Activated T-helper 1 cell treated with anti-CD3 and anti-CD28 coated beads, Interleukin-12 subunit alpha, Interleukin-12 subunit beta, Interleukin-2, Interleukin-4 antibody, amounts not matched to agents 30 ng/mL and 10 ng/mL and 1 ng/mL, durations not matched to agents 14 hours and 24 hours and 36 hours (primary cell): ENCODE results near the gene ARMC2. TPM values are rescaled to one million over a fixed set of nuclear protein-coding genes. Genes with fewer than 3 reads are reported as not detected.

Experiments
- DNase-seq: peaks from one replicate; pipeline ENCODE4 v3.0.0; 2021; ENCODE audit warnings: low spot score
- H3K27ac Mint-ChIP-seq: one replicate; pipeline ENCODE4 v1.8.0; 2021; ENCODE audit warnings: mild to moderate bottlenecking, mixed read lengths
- H3K27me3 Mint-ChIP-seq: one replicate; pipeline ENCODE4 v1.8.0; 2022; ENCODE audit warnings: mild to moderate bottlenecking, moderate library complexity, mixed read lengths; ENCODE audit not compliant: insufficient read depth
- H3K36me3 Mint-ChIP-seq: one replicate; pipeline ENCODE4 v1.8.0; 2021; ENCODE audit warnings: low read depth, mixed read lengths
- H3K4me1 Mint-ChIP-seq: one replicate; pipeline ENCODE4 v1.8.0; 2021; ENCODE audit warnings: low read depth, mixed read lengths
- H3K4me3 Mint-ChIP-seq: one replicate; pipeline ENCODE4 v1.8.0; 2021; ENCODE audit warnings: mild to moderate bottlenecking, moderate library complexity, mixed read lengths
- H3K9me3 Mint-ChIP-seq: one replicate; pipeline ENCODE4 v1.8.0; 2021; ENCODE audit warnings: mixed read lengths
- intact Hi-C: fragments of 100-400 bp; cut with micrococcal nuclease; formaldehyde crosslinking; loops from one replicate; pipeline ENCODE4 v1.15.1; 2024
- total RNA-seq: library from RNA; stranded (reverse); gene quantifications from 2 replicates; pipeline ENCODE4 v1.2.3, GENCODE V29; 2022

The ARMC2 gene
- total RNA-seq, 1 donor from 2014 or later = 4.6 TPM

DNA sequence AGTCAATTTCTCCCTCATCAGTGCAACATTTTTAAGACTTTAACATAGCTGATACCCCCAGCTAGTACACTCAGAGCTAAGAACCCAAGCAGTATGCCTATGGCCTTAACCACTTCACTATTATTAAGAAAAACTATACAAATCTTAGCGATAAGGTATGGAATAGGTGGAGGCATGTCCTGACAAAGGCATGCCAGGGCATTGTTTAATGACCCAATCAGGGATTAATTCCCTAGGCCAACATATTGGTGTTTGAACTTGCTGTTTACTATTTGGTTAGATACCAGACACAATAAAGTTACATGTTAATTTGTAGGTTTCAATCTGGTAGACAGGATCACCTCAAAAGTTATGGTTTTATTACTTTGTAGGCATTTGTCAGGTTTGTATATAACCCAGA lies 93.1 kb downstream of the ARMC2 start:
- Mint-ChIP-seq H3K36me3 (peaks cover 6% of the 10 kb centered on the region), H3K9me3 (peaks cover 16% of the 10 kb centered on the region), H3K4me1 (peaks cover 44% of the 10 kb centered on the region), H3K4me3 (no peak overlapping the region), H3K27ac (peak overlapping the region; percentile 13), H3K27me3 (peaks cover 6% of the 10 kb centered on the region)
- no peak for DNase-seq
- intact Hi-C loops = loop anchor here (5.0 to 10.0 kb wide), 2 partner anchors 384 to 434 kb away; no protein-coding TSS in a partner anchor

DNA sequence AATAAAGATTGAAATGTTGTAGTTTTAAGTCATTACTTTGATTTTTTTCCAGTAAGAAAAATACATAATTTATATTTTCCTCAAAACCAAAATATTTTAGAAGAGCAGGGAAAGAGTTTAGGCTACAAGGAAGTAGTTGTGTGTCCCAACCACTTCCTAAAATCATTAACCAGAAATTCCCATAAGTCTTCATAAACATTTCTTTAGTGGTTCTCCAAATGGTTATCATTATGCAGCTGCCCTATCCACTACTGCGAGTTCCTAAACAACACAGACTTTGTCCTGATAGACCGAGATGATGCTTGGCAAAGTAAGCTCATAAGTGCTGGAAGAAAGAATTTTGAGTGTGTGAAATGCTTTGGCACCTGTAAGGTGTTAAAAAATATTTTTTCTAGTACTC lies 93.6 kb downstream of the ARMC2 start:
- peaks cover 50% of the 10 kb centered on the region for H3K4me1 Mint-ChIP-seq
- peaks cover 6% of the 10 kb centered on the region for H3K36me3 Mint-ChIP-seq
- intact Hi-C loops = loop anchor here (1.0 to 10.0 kb wide), 8 partner anchors 21 to 433 kb away; no protein-coding TSS in a partner anchor
- peaks cover 16% of the 10 kb centered on the region for H3K9me3 Mint-ChIP-seq
- peaks cover 6% of the 10 kb centered on the region for H3K27me3 Mint-ChIP-seq
- peak overlapping the region; percentile 26 for H3K27ac Mint-ChIP-seq
- no peak for DNase-seq
- no peak overlapping the region for H3K4me3 Mint-ChIP-seq

DNA sequence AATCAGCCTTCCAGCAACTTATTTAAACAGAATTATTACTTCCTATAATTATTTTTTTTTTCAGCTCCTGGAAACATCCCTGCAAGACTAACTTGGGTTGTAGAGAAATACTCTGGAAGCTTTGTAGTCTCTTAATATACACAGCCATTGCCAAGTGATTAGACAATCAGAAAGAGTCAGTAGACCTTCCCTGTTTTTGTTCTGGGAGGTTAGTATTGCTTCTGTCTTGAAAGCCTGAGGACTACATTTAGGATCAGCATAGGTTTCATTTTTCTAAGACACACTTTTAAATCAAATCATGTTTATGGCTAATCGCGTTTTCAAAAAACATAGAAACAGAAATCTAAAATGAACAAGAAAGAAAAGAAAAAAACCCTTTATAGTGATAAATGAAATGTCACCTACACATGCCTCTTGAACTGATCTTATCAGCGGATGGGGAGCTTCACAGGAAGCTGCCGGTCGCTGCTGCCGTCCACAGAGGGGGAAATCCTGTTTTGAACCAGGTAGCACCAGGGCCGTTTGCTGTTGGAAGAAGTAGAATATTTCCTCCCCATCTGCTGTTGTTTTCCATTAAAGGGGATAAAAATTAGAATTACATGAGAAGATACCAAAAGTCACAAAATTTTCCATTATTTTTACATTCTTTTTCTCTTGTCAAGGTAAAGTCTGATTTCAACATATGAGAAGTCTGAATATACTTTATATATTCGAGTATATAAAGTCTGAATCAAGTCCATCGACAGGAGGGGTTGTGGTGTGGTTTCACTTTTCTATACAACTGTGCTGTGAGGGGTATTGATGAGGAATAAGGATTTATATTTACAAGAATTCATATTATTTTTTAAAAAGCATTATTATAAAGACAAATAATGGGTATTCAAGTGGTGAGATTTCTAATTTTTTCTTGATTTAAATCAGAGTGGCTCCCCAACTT lies 94.6 kb downstream of the ARMC2 start:
- Mint-ChIP-seq H3K27ac (peak overlapping the region; percentile 83), H3K9me3 (peaks cover 16% of the 10 kb centered on the region), H3K4me3 (peak overlapping the region; percentile 69), H3K36me3 (peaks cover 6% of the 10 kb centered on the region), H3K4me1 (peaks cover 59% of the 10 kb centered on the region), H3K27me3 (peaks cover 9% of the 10 kb centered on the region)
- DNase-seq = peak; percentile 59
- intact Hi-C loops = loop anchor here (1.0 to 10.0 kb wide), 8 partner anchors 22 to 432 kb away; no protein-coding TSS in a partner anchor

DNA sequence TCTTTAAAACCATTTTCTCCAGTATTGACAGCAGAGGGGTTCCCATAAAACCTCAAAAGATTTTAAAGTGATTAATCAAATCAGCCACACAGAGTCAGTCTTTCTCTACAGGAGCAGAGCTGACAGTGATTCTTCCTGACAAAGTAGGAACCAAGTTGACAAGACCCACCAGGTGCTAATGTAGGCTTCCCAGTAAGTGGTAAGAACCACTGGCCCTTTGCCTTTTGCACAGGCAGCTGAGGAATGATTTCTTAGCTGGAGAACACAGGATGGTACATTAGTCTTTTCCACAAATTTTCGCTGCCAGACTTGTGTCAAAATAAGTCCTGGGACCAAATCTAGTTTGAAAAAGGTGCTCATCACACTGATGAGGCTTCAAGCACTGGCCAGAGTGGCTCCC lies 95.8 kb downstream of the ARMC2 start:
- peaks cover 66% of the 10 kb centered on the region for H3K4me1 Mint-ChIP-seq
- peaks cover 16% of the 10 kb centered on the region for H3K9me3 Mint-ChIP-seq
- peaks cover 6% of the 10 kb centered on the region for H3K36me3 Mint-ChIP-seq
- intact Hi-C loops = loop anchor here (5.0 to 10.0 kb wide), 2 partner anchors 387 to 431 kb away; no protein-coding TSS in a partner anchor
- no peak overlapping the region for H3K27ac Mint-ChIP-seq
- no peak for DNase-seq
- peaks cover 6% of the 10 kb centered on the region for H3K27me3 Mint-ChIP-seq
- no peak overlapping the region for H3K4me3 Mint-ChIP-seq

DNA sequence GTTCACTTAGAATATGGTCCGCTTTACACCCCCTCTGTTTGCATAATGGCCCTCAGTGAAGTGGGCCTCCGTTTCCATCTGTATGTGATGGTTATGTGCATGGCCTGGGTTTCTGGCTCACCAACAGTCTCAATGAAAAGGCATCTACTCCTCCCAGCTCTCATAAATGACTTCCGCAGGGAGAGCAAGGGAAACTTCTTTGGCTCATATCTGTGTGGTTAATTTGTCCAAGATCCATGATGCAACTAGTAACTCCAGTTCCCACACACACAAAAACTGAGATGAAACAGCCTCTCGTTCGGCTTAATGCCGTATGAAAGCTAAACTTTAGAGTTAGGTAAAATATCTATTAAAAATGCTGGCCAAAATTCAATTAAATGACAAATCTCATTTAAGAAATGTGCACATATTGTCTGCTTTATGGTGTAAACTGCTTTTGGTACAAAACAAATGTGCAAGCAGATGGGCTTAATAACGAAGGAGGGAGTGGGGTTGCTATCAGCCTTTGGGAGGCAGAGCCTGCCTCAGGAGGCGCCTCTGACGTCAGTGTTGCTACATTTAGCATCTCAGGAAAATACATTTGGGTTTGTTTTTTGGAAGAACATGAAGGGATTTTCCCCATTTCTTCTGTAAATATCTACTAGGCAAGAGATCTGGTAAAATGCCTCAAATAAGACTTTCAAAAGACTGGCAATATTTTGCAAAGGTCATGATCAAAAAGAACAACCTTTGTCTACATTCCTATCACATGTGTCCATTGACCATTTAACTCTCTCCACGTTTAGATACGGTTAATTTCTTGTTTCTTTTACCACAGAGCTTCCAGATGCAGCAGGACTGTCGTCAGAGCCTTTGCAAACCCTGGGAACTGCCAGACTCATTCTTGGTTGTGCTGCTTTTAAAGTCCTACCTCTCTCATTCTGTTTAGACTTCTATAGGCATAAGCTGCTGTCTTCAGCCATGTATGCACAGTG lies 96.8 kb downstream of the ARMC2 start:
- H3K4me3 Mint-ChIP-seq = peak overlapping the region; percentile 27
- peak overlapping the region; percentile 36 for H3K27ac Mint-ChIP-seq
- H3K4me1 Mint-ChIP-seq = peaks cover 66% of the 10 kb centered on the region
- intact Hi-C loops = loop anchor here (5.0 to 10.0 kb wide), 3 partner anchors 112 to 430 kb away; no protein-coding TSS in a partner anchor
- H3K9me3 Mint-ChIP-seq = peaks cover 7% of the 10 kb centered on the region
- no peak for DNase-seq
- H3K36me3 Mint-ChIP-seq = peaks cover 2% of the 10 kb centered on the region
- H3K27me3 Mint-ChIP-seq = peaks cover 7% of the 10 kb centered on the region

DNA sequence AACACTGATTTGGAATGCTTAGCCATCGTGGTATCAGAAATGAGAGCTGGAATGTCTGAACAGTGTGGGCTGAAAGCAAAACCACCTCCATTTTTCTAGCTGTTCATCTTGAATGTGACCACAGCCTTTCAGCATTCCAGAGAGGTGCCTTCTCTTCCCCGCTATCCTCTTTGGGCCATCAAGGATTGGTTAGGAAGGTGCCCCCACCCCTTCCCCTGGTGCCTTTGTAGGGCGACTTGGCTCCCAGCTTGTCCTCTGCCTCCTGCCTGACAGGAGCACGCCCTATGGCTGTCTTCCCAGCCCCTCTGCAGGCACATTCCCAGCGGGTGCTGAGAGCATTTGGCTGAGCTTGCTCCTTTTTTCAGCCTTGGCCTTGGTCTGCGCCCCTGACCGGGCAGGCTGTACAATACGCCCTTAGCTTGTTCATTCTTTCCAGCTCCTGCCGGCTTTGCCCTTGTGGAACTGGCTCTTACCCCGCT lies 97.5 kb downstream of the ARMC2 start:
- Mint-ChIP-seq H3K4me1 (peaks cover 66% of the 10 kb centered on the region), H3K9me3 (peaks cover 6% of the 10 kb centered on the region), H3K36me3 (peaks cover 2% of the 10 kb centered on the region), H3K27me3 (peaks cover 7% of the 10 kb centered on the region), H3K27ac (no peak overlapping the region), H3K4me3 (no peak overlapping the region)
- DNase-seq = no peak
- intact Hi-C loops = loop anchor here (5.0 to 10.0 kb wide), 2 partner anchors 112 to 429 kb away; no protein-coding TSS in a partner anchor

DNA sequence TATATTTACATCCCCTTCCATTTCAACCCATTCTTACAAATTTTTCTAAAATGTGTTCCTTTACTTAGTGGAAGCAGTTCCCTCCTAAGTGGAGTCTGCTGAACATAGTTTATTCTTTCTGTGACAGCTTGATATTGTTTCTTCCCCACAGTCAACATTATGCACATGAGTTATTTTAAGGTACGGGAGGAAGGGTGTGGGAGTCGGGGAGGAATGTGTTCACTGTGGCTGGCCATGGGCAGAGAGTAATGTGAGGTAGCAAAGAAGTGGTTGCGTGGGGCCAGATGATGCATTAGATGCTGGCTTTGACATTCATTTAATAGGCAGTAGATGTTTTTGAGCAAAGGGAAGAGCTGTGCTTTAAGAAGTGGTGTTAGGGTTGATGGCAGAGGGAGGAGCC lies 98.5 kb downstream of the ARMC2 start:
- H3K27me3 Mint-ChIP-seq = peaks cover 7% of the 10 kb centered on the region
- no peak for DNase-seq
- intact Hi-C loops = loop anchor here (5.0 to 10.0 kb wide), 2 partner anchors 111 to 428 kb away; no protein-coding TSS in a partner anchor
- H3K9me3 Mint-ChIP-seq = no peaks in the 10 kb centered on the region
- H3K36me3 Mint-ChIP-seq = no peaks in the 10 kb centered on the region
- peaks cover 60% of the 10 kb centered on the region for H3K4me1 Mint-ChIP-seq
- H3K27ac Mint-ChIP-seq = peak overlapping the region; percentile 91
- H3K4me3 Mint-ChIP-seq = peak overlapping the region; percentile 53

DNA sequence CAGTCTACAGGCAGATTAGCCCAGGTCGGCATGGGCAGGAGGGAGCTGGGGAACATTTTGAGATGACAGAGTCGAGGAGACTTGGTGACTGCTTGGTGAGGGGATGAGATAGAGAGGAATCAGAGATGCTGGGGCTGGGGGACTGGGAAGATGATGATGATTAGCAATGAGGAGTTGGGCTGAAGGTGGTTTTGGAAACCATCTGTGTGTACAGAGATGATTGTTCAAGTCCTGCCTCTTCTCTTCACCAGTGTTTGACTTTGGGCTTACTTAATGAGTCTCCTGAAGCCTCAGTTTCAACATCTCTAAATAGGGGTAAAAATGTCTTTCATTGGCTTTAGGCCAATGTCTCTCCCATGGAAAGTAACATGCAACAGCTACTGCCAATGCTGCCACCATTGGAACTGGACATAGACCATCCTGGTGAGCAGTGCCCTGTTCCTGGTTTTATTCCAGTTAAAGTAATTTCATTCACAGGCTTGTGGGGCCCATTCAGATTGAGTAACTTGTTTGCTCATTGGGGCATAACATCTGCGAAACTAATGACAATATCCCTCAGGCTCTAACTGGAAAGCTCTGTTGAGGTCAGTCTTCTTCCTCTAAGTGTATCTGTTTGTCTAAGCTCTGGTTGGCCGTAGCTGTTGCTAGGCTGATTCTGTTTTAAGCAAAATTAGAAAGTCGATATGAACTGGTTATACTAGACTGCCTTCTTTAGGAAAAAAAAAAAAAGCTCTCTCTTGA lies 99.1 kb downstream of the ARMC2 start:
- Mint-ChIP-seq H3K27me3 (peaks cover 7% of the 10 kb centered on the region), H3K4me3 (peak overlapping the region; percentile 53), H3K9me3 (no peaks in the 10 kb centered on the region), H3K27ac (peak overlapping the region; percentile 91), H3K4me1 (peaks cover 54% of the 10 kb centered on the region), H3K36me3 (no peaks in the 10 kb centered on the region)
- DNase-seq = no peak
- intact Hi-C loops = loop anchor here (5.0 to 10.0 kb wide), 2 partner anchors 110 to 428 kb away; no protein-coding TSS in a partner anchor

DNA sequence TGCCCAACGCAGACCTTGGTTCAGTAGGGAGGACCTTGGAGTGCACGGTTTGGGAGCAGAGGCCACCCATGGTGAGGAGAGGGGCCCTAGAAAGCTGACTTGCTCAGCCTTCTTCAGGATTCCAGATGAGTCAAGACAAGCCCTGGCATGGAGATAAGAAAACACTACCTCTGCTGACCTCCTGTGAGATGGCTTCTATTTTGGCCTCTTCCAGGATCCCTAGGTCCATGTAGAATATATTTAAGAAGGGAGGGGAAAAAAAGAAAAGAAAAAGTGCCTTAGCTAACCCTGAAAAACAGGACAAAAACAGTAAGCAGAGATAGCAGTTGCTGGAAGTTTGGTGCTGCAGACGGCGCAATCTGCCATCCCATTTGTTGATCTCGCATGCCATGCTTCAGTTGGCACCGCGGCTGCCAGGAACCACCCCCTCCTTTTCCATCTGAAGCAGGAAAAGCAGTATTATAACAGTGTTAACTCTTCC lies 100.0 kb downstream of the ARMC2 start:
- intact Hi-C loops = loop anchor here (5.0 to 10.0 kb wide), 2 partner anchors 109 to 427 kb away; no protein-coding TSS in a partner anchor
- Mint-ChIP-seq H3K27ac (no peak overlapping the region), H3K4me1 (peaks cover 46% of the 10 kb centered on the region), H3K9me3 (no peaks in the 10 kb centered on the region), H3K4me3 (no peak overlapping the region), H3K36me3 (no peaks in the 10 kb centered on the region), H3K27me3 (peaks cover 13% of the 10 kb centered on the region)
- DNase-seq = no peak

DNA sequence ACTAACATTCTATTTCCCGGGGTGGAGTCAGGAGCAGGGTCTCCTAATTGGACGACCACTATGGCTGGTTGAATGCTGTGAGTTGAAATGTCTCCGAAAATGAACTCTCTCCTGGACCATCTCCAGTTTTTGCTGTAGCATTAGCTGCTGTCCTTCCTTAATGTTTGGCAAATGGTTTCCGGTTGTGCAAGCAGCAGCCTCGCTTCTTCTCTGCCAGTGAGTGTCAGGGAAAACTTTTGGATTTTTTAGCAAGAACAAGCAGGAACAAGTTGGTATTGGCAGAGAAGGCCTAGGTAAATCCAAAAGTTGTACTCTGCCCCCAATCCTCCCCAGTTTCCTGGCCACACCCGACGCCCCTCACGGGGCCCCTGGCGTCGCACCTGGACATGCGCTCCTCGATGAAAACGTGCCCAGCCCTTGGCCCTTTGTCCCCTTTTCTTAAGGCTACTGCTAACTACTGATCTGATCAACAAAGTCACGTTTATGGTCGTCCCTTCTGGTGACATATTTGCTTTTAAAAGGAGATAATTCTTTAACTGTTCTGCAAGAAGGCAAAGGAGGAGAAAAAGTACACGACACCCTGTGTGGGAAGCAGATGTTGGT lies 103.2 kb downstream of the ARMC2 start:
- Mint-ChIP-seq H3K4me1 (peaks cover 38% of the 10 kb centered on the region), H3K36me3 (peaks cover 1% of the 10 kb centered on the region), H3K9me3 (no peaks in the 10 kb centered on the region), H3K27me3 (peaks cover 11% of the 10 kb centered on the region), H3K4me3 (no peak overlapping the region), H3K27ac (no peak overlapping the region)
- no peak for DNase-seq
- intact Hi-C loops = no loop called here

DNA sequence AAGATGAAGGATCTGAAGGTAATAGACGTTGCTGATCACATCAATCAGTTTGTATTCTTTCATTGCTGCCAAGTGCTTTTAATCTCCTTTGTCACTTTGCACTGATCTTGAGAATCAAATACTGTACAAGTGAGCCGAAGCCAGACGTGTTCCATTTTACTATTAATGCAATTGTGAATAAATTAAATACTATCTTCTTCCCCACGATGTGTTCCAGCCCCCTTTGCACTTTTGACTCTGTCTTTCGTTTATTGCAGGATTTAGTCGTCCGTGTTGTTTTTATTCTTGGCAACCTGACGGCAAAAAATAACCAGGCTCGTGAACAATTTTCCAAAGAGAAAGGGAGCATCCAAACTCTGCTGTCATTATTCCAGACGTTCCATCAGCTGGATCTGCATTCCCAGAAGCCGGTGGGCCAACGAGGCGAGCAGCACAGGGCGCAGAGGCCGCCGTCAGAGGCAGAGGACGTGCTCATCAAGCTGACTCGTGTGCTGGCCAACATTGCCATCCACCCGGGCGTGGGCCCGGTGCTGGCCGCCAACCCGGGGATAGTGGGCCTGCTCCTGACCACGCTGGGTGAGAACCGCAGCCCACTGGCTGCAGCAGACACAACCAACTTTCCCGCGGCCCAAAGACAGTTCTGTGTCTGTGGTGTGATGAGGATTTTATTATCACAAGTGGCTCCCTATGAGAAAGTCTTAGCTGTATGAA lies 104.7 kb downstream of the ARMC2 start:
- H3K27ac Mint-ChIP-seq = no peak overlapping the region
- intact Hi-C loops = no loop called here
- H3K4me3 Mint-ChIP-seq = no peak overlapping the region
- H3K27me3 Mint-ChIP-seq = peaks cover 8% of the 10 kb centered on the region
- peaks cover 24% of the 10 kb centered on the region for H3K4me1 Mint-ChIP-seq
- H3K9me3 Mint-ChIP-seq = no peaks in the 10 kb centered on the region
- H3K36me3 Mint-ChIP-seq = peaks cover 1% of the 10 kb centered on the region
- DNase-seq = no peak
